ENCODE results near the gene CD247.

- TF ChIP-seq FOXA3 (CRISPR knock-in tag; conservative IDR thresholded peaks at IDR 0.05 in 1 of 2, IDR thresholded peaks at IDR 0.05 in 1 of 2), result no peak
- no peak for TF ChIP-seq ETV5 (CRISPR knock-in tag; IDR thresholded peaks at IDR 0.05; ENCODE audit: low read depth)
- TF ChIP-seq SMAD4 (CRISPR knock-in tag; conservative IDR thresholded peaks at IDR 0.05), result no peak
- no peak for TF ChIP-seq CTCF (IDR thresholded peaks at IDR 0.05 in 2 of 3, conservative IDR thresholded peaks at IDR 0.05 in 1 of 3; ENCODE audit: insufficient read depth in 2 of 3, low read depth in 1 of 3, low read length in 3 of 3)
- TF ChIP-seq NBN (IDR thresholded peaks at IDR 0.05; ENCODE audit: low read depth), result no peak
- no peak for TF ChIP-seq REST (IDR thresholded peaks at IDR 0.05; ENCODE audit: borderline replicate concordance)
- TF ChIP-seq REST (CRISPR knock-in tag; IDR thresholded peaks at IDR 0.05; ENCODE audit: low read depth), result no peak
Observed at GRCh38 chr1:167542109-167543032, 24.0 kb upstream of the CD247 start.
